GM21367 (cell line): ENCODE data around the gene ST8SIA3.
"Not testable (repeated sequence)": the region's sequence is repeated elsewhere in the genome, so short reads cannot be mapped to it uniquely, and the experiment has no call there.

Experiments used
- ATAC-seq: cut with Tn5 transposase; IDR thresholded peaks from one replicate; pipeline ENCODE4 v1.9.1; 2021; ENCODE audit not compliant: unreplicated experiment

The ST8SIA3 gene

DNA sequence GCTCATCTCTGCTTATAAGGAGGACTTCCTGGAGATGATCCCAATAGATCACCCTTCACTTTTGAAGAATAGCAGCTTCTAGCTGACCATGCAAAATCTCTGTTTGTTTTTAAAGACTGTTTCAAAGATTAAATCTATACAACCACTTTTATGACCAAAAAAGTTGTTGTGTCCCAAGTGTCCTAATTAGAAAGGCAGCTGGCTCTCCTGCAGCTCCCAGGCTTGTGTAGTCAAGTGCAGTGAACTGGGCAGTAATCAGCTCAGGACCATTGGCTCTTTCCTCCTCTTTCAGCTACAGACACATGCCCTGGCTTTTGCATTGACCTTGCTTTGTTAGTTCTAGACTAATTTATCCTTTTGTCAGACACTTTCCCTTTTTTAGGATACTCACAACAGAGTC is 10.4 kb downstream of the ST8SIA3 start:
- no peak for ATAC-seq

- ATAC-seq, result no peak
These were observed 12.1 kb downstream of the ST8SIA3 start for GRCh38 chr18:57364460-57364859.

GRCh38 chr18:57366528-57367081 is 14.2 kb downstream of the ST8SIA3 start:
- no peak for ATAC-seq

DNA sequence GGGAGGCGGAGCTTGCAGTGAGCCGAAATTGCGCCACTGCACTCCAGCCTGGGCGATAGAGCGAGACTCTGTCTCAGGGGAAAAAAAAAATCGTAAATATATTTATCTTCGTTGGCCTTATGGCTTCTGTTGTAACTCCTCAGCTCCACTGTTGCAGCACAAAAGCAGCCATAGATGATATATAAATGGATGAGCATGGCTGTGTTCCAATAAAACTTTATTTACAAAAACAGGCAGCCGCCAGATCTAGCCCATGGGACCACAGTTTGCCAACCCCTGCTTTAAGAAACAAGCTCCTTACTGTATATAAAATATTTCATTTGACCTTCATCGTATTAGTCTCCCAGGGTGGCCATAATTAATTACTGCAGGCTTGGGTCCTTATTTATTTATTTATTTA is 20.1 kb downstream of the ST8SIA3 start:
- ATAC-seq, result no peak

GRCh38 chr18:57373017-57373416 is 20.7 kb downstream of the ST8SIA3 start:
- ATAC-seq, result no peak

DNA sequence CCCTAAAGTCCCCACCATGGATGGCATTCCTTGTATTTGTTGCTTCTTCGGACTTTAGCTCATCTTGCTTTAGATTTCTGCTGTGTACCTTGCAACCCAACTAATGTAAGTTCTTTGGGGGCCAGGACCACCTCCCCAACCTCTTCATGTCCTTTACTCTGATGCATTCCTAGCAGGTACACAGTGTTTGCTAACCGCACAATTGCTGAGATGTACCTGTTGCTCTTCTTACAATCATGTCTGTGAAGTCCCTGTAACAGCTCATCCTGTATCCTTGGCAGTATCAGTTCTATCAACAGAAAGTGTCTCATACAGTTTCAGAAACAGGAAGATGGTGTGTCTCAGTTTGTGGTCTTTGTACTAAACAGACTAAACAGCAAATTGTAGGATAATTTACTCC is 24.1 kb downstream of the ST8SIA3 start:
- no peak for ATAC-seq

DNA sequence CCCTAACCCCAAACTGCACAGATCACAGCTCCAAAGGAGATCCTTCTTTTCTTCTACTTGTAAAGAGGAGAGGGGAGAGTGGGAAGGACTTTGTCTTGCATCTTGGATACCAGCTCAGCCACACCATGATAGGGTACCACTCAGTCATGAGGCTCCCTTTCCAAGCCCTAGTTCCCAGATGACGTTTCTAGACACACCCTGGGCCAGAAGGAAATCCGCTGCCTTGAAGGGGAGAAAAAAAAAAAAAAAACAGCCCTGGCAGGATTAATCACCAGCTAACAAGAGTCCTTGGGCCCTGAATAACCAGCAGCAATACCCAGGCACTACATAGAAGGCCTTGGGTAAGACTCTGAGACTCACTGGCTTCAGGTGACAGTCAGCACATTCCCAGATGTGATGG is 36.9 kb downstream of the ST8SIA3 start:
- no peak for ATAC-seq

DNA sequence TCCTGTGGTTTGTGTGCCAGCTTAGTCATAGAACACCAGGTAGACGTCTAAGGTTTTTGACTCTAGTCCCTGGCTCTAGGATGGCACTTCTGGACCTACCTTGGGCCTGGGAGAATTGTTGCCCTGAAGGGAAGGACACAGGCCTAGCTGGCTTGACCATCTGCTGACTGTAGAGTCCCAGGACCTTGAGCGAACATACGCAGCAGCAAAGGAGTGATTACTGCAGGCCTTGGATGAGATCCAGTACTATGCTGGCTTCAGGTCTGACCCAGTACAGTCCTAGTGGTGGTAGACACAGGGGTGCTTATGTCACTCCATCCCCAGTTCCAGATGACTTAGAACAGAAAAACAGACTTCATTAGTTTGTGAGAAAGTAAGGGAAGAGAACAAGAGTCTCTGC is 37.7 kb downstream of the ST8SIA3 start:
- no peak for ATAC-seq

- not testable (repeated sequence) for ATAC-seq
These were observed 42.4 kb downstream of the ST8SIA3 start for GRCh38 chr18:57394749-57395148.

DNA sequence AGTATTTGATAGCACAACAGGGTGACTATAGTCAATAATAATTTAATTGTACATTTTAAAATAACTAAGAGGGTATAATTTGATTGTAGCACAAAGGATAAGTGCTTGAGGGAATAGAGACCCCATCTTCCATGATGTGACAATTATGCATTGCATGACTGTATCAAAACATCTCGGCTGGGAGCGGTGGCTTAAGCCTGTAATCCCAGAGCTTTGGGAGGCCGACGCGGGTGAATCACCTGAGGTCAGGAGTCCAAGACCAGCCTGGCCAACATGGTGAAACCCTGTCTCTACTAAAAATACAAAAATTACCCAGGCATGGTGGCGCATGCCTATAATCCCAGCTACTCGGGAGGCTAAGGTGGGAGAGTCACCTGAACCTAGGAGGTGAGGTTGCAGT is 44.5 kb downstream of the ST8SIA3 start:
- ATAC-seq, result not testable (repeated sequence)

- no peak for ATAC-seq
These were observed 45.2 kb downstream of the ST8SIA3 start for GRCh38 chr18:57397440-57398132.

GRCh38 chr18:57404345-57404744 is 52.0 kb downstream of the ST8SIA3 start:
- ATAC-seq, result no peak

DNA sequence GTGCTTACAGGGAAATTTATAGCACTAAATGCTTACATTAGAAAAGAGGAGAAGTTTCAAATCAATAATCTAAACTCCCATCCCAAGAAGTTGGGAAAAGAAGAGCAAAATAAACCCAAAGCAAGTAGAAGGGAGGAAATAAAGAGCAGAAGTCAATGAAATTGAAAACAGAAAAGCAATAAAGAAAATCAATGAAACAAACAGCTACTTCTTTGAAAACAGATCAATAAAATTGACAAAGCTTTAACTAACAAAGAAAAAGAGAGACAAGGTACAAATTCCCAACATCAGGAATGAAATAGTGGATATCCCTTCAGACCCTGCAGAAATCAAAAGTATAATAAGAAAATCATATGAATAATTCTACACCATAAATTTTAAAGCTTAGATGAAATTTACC is 57.3 kb downstream of the ST8SIA3 start:
- no peak for ATAC-seq

DNA sequence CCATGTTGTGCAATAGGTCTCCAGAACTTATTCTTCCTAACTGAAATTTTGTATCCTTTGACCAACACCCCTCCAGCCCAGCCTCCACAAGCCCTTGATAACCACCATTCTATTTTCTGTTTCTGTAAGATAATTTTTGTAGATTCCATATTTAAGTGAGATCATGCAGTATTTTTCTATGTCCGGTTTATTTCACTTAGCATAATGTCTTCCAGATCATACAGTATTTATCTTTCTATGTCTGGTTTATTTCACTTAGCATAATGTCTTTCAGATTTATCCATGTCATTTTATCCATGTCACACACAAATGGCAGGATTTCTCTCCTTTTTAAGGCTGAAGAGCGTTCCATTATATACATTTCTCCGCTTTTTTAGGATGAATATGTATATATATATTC is 58.4 kb downstream of the ST8SIA3 start:
- no peak for ATAC-seq

- ATAC-seq, result no peak
These were observed 64.2 kb downstream of the ST8SIA3 start for GRCh38 chr18:57416542-57416941.
